GM18526 (cell line): Measurements from ENCODE around the gene MTHFR.

Experiments used
- POLR2A ChIP-seq: IDR thresholded peaks from 3 replicates; pipeline ENCODE4 v1.6.1; 2011; ENCODE audit not compliant: insufficient read length; ENCODE audit errors: extremely low read depth

Gene MTHFR

DNA sequence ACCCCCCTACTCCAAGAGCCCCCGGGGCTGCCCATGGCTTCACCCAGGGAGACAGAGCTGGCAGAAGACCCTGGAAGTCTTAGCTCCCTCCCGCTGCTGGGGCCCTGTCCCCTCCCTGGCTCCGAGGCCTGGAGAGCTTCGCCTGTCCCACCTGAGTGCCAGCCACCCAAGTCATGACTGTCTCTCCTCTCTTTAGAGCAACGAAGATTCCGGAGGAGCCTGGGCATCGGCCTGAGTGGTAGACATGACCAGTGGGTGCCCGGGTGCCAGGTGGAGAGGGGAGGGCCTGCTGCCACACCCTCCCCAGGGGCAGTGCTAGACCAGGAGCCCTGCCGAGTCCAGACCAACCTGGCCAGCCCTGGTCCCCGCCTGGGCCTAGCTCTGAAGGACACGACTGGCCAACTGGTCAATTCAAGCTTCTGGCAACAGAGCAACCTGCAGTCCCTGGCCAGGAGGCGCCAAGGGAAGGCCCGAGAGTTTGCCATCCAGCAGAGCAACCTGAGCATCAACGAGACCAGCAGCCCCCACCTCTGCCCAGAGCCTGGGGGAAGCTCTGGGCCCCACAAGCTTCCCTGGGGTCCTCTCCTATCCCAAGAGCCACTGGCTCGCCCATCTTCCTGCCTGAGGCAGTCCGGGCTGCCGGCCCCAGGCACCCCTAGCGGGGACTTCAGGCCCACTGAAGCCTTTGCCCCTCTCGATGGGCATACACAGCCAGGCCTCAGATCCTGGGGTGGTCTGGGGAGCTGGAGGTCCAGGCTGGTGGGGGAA, 39.9 kb downstream of the MTHFR start:
- no peak for TF ChIP-seq POLR2A

DNA sequence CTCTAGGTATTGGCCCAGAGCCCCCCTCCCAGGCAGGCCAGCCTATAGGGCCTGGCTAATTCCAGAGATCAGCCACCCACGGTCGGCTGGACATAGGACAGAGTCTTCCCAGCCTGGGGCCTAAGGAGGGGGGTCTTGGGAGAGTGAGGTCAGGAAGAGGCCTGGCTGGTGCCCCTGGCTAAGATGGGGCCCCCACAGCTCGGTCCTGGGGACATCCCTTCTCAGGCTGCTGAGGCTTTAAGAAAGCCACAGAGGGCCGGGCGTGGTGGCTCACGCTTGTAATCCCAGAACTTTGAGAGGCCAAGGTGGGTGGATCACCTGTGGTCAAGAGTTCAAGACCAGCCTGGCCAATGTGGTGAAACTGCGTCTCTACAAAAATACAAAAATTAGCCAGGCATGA, 41.2 kb downstream of the MTHFR start:
- TF ChIP-seq POLR2A = no peak

DNA sequence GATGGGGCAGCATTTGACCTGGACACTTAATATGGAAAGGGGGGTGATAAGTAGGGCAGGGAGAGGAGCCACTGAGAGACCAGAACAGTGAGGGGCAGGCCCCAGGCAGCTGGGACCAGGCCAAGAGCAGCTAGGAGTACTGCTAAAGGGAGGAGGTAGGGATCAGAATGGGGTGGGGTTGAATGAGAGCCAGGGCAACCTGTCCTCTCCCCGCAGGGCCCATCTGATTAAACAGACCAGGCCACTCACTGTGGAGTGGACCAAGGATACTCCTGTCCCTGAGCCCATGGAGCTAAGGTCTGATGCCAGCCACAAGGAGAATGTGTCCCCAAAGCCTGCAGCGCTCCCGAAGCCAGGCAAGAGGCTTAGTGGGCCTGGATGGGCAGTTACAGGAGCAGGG, 41.6 kb downstream of the MTHFR start:
- no peak for TF ChIP-seq POLR2A

DNA sequence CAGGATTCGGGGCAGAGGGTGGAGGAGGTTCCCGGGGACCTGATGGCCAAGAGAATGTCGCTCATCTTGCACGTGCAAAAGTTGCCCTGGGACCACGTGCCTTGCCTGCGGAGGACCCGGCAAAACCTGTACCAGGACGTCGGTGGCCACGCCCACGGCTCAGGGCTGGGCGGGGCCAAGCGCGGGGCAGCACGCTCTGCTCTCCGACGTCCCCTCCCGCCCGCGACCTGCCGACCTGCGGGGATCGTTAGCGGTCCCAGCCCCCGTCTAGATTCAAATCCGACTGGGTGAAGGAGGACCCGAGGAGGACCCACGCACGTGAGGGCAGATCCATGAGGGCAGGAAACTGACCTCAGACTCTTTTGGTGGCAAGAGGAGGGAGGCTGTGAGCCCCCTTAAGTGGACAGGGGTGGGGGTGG, 43.8 kb downstream of the MTHFR start, which contains the start of gene C1orf167:
Gene C1orf167 (plus strand): TSS at position 206 of the 419 bp plus-strand sequence. CDS start 2,208 bp downstream, outside the sequence.
- no peak for TF ChIP-seq POLR2A

DNA sequence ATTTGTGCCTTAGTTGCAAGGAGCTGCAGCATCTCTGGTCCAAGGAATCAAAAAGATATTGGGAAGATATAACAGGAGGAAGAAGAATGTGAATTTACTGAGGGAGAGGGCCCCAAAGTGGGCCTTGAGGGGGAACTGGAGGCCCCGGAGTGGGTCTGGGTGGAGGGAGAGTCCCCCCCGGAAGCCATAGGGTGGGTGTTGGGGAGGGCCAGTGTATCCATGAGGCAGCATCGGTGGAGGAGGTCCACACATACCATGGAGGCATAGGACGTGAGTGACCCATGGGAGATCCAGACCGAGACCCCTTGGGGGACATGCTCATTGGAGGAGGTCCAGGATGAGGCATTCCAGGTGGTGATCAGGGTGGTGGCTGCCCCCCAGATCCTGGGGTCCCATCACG, 44.5 kb downstream of the MTHFR start:
- TF ChIP-seq POLR2A = no peak

DNA sequence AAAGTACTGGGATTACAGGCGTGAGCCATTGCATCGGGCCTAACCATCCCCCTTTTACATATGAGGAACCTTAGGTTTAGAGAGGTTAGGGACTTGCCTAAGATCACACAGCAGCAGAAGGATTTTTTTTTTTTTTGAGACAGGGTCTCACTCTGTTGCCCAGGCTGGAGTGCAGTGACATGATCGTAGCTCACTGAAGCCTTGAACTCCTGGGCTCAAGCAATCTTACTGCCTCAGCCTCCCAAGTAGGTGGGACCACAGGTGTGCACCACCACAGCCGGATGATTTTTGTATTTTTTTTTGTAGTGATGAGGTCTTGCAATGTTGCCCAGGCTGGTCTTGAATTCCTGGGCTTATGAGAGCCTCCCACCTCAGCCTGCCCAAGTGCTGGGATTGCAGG, 46.0 kb downstream of the MTHFR start:
- no peak for TF ChIP-seq POLR2A

DNA sequence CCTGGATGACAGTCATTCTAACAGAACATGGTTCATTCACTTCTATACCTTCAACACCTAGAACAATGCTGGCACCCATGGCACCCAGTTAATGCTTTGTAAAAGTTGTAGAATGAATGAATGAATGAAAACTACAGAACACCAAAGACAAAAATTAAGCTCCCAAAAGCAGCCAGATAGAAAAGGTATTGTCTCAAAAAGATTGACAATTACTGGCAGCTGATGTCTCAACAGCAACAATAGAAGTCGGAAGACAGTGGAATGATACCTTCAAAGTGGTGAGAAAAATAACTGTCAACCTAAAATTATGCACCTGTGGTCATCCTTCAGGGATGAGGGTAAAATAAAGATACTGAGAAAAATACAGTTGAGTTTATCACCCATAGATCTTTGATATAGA, 48.7 kb downstream of the MTHFR start:
- no peak for TF ChIP-seq POLR2A

DNA sequence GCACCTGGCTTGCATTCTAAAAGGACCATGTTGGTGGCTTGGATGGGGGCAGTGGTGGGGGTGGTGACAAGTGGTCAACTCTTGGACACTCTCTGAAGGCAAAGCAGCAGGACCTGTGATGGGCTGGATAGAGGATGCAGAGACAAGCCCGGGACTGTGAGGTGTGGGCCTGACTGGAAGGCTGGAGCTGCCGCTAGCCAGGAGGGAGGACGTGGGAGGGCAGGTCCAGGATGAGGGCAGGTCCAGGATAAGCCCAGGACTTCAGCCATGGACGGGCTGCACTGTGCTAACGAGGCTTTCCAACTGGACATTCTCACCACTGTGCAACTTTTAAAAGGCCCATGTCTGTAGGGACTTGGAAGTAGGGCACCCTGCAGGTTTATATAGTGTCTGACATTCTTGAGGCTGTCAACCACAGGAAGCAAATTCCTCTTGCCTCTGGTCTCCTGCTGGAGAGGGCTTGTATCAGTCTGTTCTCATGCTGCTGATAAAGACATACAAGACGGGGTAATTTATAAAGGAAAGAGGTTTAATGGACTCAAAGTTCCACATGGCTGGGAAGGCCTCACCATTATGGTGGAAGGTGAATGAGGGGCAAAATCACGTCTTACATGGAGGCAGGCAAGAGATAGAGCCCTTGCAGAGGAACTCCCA, 52.1 kb downstream of the MTHFR start:
- TF ChIP-seq POLR2A = no peak

DNA sequence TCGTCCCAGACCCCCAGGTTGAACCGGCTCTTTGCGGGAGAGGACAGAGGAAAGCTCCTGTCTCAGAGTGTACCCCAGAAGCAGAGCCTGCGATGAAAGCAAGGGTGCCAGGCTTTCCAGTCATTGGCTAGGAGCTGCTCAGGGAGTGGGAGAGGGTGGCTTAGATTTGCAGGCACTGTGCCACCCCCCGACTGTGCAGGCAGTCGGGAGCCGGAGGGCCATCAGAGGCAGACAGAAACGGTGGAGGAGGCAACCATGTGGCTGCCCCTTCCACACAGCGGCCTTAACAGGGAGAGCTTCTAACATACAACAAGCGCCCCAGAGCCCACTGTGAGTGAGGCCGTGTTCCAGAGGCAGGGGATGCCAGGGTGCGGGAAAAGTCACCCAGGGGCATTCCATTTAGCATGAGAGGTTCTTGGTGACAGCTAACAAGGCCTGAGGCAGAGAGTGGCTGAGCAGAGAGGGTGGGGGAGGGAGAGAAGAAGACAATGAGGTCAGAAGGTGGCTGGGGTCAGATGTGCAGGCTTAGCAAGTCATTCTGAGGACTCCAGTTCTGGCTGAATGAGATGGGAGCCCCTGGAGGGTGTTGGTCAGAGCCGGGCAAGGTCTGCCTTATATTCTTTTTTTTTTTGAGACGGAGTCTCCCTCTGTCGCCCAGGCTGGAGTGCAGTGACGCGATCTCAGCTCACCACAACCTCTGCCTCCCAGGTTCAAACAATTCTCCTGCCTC, 53.2 kb downstream of the MTHFR start:
- TF ChIP-seq POLR2A = no peak

DNA sequence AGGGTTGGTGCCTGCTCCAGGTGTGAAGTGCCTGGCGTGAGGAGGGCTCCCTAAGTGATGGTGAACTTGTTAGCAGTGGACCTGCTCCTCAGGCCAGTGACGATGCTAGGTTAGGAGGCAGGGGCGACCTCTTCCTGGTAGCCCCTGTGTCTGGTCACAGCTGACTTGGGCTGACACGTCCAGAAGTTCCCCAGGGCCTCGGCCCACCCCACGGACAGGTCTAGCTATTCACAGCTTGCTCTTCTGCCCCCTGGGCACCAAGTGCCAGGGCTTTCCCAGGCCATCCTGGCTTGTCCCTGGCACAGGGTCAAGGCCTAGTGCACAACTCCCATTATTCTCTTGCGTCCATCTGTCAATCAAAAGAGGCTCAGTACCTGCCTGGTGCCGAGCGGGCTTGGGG, 54.7 kb downstream of the MTHFR start:
- TF ChIP-seq POLR2A = no peak

DNA sequence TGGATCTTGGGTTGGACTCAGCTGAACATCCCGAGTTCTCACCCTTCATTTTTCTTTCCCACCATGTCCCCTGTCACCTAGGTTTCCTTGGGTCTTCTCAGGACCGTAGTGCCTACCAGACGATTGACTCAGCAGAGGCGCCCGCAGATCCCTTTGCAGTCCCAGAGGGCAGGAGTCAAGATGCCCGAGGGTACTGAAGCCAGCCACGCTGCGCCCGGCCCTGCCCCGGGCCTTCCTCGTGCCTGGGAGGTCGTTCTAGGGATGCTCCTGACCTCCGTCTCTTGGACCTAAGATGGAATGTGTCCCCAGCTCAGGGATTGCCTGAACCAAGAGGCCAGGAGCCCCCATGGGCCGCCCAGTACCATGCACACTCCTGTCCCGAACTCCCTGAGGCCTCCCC, 55.8 kb downstream of the MTHFR start:
- no peak for TF ChIP-seq POLR2A

DNA sequence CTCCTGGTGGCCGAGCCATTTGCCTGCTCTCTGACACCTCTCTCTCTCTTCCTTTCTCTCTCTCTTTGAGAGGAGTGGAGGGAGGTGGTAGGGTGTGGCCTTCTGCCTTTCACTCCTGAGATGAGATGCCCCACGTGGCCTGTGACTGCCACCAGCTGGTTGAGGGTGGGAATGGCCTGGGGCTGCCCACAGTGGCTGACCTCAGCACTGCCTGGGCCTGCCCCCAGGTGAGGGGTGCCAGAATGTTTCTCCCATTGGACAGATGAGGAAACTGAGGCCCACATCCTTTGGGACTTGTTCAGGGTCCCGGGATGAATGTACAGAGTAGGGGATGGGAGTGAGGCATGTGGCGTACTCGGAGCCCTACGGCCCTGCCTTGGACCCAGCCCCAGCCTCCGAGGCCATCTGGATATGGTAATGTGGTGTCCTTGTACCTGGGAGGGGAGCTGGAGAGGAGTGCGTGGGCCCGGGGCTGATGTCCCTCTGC, 56.5 kb downstream of the MTHFR start:
- TF ChIP-seq POLR2A = no peak

DNA sequence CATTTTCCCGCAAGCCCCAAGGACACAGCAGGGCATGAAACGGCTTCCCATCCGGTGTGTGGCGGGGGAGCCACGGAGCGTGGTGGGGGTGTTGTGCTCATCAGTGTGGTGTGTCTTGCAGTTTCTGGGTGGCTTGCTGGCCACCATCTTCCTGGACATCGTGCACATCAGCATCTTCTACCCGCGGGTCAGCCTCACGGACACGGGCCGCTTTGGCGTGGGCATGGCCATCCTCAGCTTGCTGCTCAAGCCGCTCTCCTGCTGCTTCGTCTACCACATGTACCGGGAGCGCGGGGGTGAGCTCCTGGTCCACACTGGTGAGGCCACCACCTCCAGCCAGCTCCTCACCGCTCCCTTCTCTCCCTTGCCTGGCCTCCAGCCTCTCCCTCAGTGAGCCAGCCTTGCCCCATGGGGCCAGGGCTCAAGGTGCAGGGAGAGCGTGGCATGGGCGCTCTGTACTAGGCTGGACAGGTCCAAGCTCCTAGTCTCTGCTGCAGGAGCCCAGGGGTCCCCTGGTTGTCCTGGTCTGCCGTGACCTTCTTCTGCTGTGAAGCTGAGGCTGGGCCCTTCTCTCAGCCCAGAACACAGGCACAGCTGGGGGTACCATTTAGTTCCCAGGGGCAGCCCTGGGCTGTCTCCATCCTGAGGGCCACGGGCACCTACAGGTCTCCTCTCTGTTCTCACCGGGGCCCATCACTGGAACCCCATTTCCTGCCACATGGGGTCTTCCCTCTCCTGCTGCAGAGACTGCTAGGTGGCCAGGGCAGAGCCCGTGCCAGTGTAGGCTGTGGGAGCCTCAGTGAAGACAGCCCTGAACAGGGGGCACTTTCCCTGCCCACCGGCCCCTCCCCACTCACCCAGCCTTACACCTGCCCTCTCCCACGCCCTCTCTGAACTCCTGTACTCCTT, 57.2 kb downstream of the MTHFR start:
- no peak for TF ChIP-seq POLR2A

DNA sequence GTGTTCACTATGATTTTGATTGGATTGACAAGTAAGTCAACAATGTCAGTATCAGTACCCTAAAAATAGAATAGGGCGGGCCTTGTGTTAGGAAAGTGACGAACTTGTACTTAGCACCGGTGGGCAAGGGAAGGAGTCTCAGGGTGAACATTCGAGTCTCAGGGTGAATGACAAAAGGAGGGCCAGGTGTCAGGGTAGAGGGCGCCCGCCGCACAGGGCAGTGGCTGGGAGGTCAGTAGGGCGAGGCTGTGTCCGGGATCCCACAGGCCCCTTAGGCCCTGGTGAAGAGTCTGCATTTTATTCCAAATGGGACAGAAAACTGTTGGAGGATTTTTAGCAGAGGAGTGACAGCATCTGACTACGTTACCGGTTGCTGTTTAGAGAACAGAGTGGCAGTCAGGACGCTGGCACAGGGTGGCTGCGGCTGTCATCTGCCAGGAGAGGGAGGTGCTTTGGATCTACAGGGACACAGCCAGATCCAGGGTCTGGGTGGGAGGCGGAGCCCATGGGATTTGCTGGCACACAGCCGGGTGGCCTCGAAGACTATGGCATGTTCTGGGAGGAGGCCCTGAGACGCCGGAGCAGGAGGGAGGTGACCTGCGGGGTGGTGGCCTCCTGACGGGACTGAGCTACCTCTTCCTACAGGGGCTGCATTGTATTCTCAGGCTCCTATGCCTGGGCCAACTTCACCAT, 58.8 kb downstream of the MTHFR start:
- no peak for TF ChIP-seq POLR2A

DNA sequence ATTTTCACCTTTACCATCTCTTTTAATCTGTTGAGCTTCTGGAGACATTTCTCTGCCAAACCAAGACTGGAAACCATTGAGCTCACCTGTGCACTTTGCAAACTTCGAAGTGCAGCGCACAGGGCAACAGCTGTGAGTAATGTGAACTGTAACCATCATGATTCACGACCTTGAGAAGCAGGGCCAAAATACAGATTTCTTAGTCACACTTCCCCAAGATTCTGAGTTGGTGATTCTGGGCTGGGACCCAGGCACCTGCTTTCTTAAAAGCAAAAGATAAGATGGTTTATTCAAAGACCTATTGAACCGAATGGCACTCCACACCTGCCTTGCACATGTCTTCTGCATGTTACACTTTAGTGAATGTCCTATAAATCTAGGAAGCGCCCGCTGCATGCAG, 59.7 kb downstream of the MTHFR start:
- TF ChIP-seq POLR2A = no peak

DNA sequence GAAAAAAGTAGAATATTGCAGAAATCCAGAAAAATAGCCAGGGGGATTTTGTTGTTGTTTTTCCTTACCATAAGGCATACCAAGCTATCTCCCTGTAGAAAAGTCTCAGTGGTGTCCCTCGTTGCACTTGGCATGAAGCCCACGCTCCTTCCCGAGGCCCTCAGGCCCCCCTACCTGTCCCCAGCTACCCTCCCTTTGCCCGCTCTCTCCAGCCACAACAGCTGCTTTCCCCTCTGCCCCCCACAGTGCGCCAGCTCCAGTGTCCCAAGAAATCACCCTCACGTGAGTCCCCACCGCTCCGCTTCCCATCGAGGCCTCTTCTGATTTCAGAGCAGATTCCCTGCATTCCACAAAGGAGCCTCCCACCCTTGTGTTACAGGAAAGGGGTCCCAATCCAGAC, 61.5 kb downstream of the MTHFR start:
- TF ChIP-seq POLR2A = no peak
